Fibroblast of skin of right biceps (primary cell): ENCODE measurements around the gene PANX3.

Experiments used
- DNase-seq: peaks from one replicate; pipeline ENCODE4 v3.0.0-alpha.2; 2013

The PANX3 gene

GRCh38 chr11:124618863-124619262 lies 7.6 kb downstream of the PANX3 start:
- no peak for DNase-seq

DNA sequence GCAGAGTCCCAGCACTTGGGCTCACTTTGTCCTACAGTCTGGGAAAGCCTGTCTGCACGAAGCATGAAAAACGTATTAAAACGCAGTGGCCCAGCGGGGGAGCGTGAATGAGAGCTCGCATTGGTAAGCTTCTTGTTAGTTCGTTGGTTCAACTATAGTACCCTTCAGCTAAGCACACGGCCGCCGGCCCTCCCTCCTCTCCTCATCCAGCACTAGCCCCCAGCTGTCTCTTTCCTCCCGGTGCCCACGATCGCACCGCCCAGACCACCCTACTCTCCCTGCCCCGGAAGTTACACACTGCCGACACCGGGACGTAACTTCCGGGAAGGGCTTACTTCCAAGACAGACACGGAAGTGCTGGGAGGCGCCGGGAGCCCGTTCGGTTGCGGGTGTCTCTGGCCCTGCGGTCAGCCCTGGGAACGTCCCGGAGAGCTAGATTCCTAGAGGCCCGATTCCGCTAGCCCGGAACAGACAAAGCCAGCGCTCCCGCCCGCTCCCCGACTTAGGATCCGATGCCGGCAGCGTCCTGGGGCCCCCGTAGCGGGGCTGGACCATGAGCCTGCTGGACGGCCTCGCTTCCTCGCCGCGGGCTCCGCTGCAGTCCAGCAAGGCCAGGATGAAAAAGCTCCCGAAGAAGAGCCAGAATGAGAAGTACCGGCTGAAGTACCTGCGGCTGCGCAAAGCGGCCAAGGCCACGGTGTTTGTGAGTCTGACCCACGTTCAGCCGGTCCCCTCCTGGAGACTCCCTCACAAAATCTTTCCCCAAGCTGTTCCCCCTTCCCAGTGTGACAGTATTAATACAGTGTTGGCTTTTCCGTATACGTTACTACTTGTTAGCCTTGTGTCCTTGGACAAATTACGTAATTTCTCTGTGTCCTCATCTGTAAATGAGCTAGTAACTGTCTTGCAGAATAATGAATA lies 11.6 kb downstream of the PANX3 start, which contains the start of gene TBRG1:
TBRG1 (plus strand) TSS at position 334 of the 921 bp plus-strand sequence; CDS start at position 554, 220 bp downstream.
- peak; percentile 92 for DNase-seq

- no peak for DNase-seq
These were observed 12.8 kb downstream of the PANX3 start for GRCh38 chr11:124623861-124624525.

- no peak for DNase-seq
These were observed 14.4 kb downstream of the PANX3 start for GRCh38 chr11:124625504-124626168.

- no peak for DNase-seq
These were observed 16.3 kb downstream of the PANX3 start for GRCh38 chr11:124627546-124627945.

DNA sequence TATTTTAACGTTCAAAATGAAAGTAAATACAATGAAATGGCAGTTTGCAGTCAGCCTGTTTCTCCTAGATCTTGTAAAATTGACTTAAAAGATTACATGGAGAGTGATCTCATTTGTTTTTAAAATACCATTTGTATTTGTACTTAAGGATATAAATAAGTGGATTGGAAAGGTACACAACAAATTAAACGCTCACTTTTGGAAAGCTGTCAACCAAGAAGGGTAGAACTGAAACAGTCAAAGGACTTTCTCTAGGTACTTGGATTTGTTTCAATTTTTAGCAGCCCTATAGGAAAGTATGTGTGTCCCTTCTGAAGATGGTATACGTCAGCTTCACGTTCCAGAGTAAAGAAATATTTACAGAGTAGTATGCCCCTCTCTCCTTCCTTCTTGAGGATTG lies 18.7 kb downstream of the PANX3 start:
- no peak for DNase-seq

DNA sequence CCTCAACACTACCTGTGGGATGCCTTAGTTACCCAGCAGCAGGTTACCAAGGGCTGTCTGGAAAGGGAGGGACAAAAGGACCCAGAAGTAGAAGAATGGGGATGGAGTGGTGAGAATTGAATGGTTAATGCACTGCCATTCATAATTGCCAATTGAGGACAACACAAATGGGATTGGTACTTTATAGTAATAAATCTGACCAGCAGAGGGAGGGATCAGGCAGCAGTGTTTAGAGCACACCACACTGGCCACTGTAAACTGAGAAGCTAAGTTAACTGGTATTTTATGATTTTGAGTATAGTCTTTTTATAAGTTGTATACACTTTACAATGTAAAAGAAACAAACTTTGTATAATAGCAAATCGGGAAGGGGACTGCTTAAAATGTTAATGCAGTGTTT lies 22.1 kb downstream of the PANX3 start:
- DNase-seq: no peak

GRCh38 chr11:124635932-124636331 lies 24.7 kb downstream of the PANX3 start:
- DNase-seq: no peak

GRCh38 chr11:124638500-124638899 lies 27.3 kb downstream of the PANX3 start:
- DNase-seq: no peak

DNA sequence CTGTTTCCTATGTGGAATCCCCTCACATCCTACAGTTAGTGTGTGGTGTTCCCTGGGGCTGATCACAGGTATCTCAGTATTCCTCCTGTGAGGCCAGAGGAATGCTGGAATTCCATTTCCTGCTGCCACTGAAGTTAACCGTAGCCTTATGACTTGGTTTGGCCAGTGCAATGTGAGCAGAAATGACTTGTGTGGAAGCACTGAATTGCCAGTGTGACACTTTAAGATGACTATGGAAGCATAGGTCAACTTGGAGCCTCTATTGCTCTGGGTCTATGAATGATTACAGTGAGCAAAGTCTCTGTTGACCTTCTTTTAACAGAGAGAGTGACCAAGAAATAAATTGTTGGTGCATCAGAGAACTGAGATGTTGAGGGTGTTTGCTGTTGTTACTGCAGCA lies 28.0 kb downstream of the PANX3 start:
- DNase-seq: no peak

DNA sequence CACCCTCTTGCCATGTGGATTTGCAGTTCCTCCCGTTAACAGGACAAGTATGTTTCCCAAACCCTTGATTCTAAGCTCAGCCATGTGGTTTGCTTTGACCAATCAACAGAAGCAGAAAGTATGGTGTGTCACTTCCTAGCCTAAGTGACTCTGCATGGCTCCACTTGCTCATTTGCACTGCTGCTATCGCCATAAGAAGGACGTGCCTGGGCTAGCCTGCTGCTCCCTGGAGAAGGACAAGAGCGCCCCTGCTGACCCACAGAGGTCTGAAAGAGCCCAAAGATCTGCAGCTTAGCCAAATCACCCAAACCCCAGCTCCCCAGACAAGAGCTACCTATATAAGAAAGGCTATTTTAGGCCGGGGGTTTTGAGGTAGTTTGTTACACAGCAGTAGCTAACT lies 29.4 kb downstream of the PANX3 start:
- no peak for DNase-seq

DNA sequence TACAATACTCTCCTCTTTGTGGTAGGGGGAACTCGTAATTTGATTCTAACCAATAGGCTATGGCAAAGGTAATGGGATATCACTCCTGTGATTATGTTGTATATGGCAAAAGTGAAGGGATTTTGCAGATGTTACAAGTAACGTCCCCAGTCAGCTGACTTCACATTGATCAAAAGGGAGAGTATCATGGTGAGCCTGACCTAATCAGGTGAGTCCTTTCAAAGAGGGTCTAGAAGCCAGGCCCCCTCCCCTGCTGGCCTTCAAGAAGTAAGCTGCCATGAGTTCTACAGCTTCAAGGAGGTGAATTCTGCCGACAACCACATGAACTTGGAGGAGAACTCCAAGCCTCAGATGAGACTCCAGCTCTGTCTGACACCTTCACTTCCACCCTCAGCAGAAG lies 31.4 kb downstream of the PANX3 start:
- DNase-seq: no peak

DNA sequence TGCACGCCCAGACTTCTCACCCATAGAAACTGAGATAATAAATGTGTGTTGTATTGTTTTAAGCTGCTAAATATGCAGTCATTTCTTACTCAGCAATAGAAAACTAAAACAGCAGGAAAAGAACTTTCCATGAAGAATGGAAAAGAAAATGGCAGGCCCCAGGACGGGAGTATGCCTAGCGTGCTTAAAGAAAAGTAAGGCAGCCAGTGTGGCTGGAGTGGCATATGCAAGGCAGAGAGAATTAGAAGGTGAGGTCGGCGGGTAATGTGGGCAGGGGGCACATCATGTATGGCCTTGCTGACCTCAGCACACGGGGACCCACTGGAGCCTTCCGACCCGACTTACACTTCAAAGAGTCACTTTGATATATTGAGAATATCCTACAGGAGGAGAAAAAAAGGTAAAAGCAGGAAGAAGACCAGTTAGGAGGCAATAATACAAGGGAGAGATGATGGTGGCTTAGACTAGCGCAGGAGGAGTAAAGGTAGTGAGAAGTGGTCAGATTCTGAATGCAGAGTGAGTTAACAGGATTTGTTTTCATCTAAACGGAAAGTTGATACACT lies 31.9 kb downstream of the PANX3 start:
- DNase-seq: no peak

DNA sequence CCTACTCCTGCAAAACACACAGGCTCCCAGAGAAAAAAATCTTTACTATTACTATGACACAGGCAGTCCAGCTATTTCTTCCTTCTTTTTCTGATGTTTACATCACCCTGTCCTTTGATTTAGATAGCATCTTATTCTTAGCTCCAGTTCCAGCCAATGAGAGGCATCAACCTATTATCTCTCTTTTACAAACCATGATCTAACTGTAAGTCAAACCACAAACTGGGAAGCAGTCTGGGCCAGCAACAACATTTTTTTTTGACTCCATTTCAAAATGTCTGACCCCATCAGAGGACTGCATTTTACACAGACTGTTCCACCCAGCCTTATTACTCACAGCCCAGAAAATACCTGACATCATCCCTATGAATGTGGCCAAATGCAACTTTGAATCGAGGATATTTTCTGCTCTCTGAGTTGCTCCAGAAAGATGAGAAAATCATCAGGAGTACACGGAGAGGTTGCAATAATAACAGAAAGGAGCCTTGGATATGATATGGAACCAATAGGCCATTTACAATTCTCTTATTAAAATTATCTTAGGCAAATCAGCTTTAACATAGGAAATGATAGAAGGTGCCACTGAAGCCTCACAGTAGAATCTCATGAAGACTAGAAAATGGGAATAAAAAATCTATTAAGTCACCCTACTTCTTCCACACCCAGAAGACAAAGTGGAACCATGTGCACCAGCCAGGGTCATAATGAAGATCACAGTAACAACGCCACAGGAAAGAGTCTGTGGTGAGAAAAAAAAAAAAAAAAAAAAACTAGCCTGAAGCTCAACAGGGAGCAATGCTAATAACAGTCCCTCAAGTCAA lies 32.6 kb downstream of the PANX3 start:
- DNase-seq: peak; percentile 90

- DNase-seq: peak; percentile 75
These were observed 33.4 kb downstream of the PANX3 start for GRCh38 chr11:124644426-124645280.

- DNase-seq: no peak
These were observed 34.9 kb downstream of the PANX3 start for GRCh38 chr11:124646148-124646547.

DNA sequence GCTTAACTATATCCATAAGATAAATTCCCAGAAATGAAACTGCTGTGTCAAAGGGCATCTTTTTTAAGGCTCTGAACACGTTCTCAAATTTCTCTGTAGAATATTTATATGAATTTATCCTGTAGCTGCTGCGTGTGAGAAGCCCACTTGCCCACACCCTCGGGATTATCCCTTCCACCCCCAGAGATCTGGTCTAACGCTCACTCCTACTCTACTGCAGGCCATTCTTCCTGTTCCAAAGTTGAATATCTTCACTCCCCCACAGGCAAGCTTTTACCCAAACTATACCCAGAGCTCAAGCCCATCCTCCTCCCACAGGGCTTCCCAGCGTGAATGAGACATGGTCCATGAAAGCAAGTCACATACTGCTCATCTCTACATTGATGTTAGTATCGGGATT lies 37.4 kb downstream of the PANX3 start:
- DNase-seq: no peak

- peak; percentile 30 for DNase-seq
These were observed 45.8 kb downstream of the PANX3 start for GRCh38 chr11:124656774-124657630.

DNA sequence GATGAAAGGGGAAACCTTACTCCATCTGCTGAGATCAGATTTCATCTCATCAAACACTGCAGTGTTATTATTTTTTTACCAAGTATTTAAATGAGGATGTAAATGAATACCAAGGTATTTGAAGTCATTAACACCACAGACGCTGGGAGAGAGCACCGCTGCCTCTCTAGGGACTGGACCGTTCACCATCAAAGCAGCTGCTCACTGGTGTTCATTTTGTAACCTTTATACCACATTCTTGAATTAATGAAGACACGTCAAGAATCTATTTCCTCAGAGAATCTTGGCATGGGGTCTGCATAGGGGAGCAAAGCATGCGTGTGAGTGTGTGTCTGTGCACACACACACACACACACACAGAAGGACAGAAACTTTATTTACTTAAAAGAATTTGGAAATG lies 46.7 kb downstream of the PANX3 start:
- peak; percentile 48 for DNase-seq

GRCh38 chr11:124658501-124658900 lies 47.3 kb downstream of the PANX3 start:
- no peak for DNase-seq
